Tibial nerve (tissue), 3 donors: Measurements from ENCODE around the gene IZUMO4.
"Not testable (repeated sequence)": the region's sequence is repeated elsewhere in the genome, so short reads cannot be mapped to it uniquely, and the experiment has no call there.

ENCODE experiments used
- EP300 ChIP-seq, 2 donors: sonication (generic); formaldehyde crosslinking; IDR thresholded peaks; one replicate each; pipeline ENCODE4 v1.6.1; 2017; ENCODE audit warnings: antibody characterized with exemption in 2 of 2, mild to moderate bottlenecking in 1 of 2
- POLR2A ChIP-seq, 2 donors: fragments of 450-650 bp; IDR thresholded peaks; one replicate each; pipeline ENCODE4 v1.6.1; 2017; ENCODE audit warnings: antibody characterized with exemption in 2 of 2, mild to moderate bottlenecking in 2 of 2, moderate library complexity in 2 of 2

- TF ChIP-seq EP300, POLR2A (IDR thresholded peaks at IDR 0.05): not testable (repeated sequence)
These were observed 34.6 kb downstream of the IZUMO4 start for GRCh38 chr19:2131012-2131975.
